Suprapubic skin (tissue), 2 donors: ENCODE measurements around the gene LLGL2.

Experiments
- EP300 ChIP-seq: sonication (generic); formaldehyde crosslinking; IDR thresholded peaks from one replicate; pipeline ENCODE4 v1.6.1; 2017; ENCODE audit warnings: antibody characterized with exemption
- POLR2A ChIP-seq, 2 donors: fragments of 450-650 bp; IDR thresholded peaks; one replicate each; pipeline ENCODE4 v1.6.1; 2017; ENCODE audit warnings: antibody characterized with exemption in 2 of 2, mild to moderate bottlenecking in 2 of 2, moderate library complexity in 2 of 2

GRCh38 chr17:75536366-75536765 is 10.9 kb downstream of the LLGL2 start:
- TF ChIP-seq POLR2A (IDR thresholded peaks at IDR 0.05) (no peak), EP300 (no peak)
